Adrenal gland (tissue), 12 donors: ENCODE data around the gene GRK1. TPM values are rescaled to one million over a fixed set of nuclear protein-coding genes. Genes with fewer than 3 reads are reported as not detected.

ENCODE experiments used
- DNase-seq, 7 donors: peaks; one replicate each; pipeline ENCODE4 v3.0.0-alpha.2; 2019 to 2020
- H3K27ac ChIP-seq, 5 donors: fragments of 200-600 bp; sonication (generic) in 4 of 5; 1 replicate in 3 of 5; 2 replicates in 2 of 5; pipeline versions ENCODE4 v1.5.1 to v1.8.0; 2016 to 2020; ENCODE audit warnings: mild to moderate bottlenecking in 1 of 5
- H3K27me3 ChIP-seq: fragments of 200-600 bp; 2 replicates; pipeline ENCODE4 v1.8.0; 2021
- H3K36me3 ChIP-seq, 2 donors: fragments of 200-600 bp; replicated peaks in 1 of 2; 1 replicate in 1 of 2; 2 replicates in 1 of 2; pipeline versions ENCODE4 v1.5.1 to v1.8.0; 2018 to 2022
- H3K4me1 ChIP-seq, 2 donors: fragments of 200-600 bp; replicated peaks in 1 of 2; 1 replicate in 1 of 2; 2 replicates in 1 of 2; pipeline versions ENCODE4 v1.5.1 to v1.8.0; 2018 to 2021
- H3K4me3 ChIP-seq, 4 donors: fragments of 200-600 bp; sonication (generic) in 3 of 4; one replicate each; pipeline ENCODE4 v1.5.1; 2016 to 2018
- H3K9me3 ChIP-seq, 3 donors: fragments of 200-600 bp; sonication (generic) in 1 of 3; replicated peaks in 1 of 3; 1 replicate in 2 of 3; 2 replicates in 1 of 3; pipeline versions ENCODE4 v1.5.1 to v1.8.0; 2016 to 2021
- CTCF ChIP-seq, 6 experiments: fragments of 450-650 bp in 4 of 6; fragments of 200-600 bp in 2 of 6; sonication (generic) in 1 of 6; IDR thresholded peaks; 1 replicate in 5 of 6; 2 replicates in 1 of 6; pipeline versions ENCODE4 v1.5.1 to v1.8.0; 2016 to 2021; ENCODE audit warnings: antibody characterized with exemption in 6 of 6, mild to moderate bottlenecking in 2 of 6, moderate library complexity in 1 of 6
- POLR2A ChIP-seq, 2 donors: fragments of 450-650 bp; IDR thresholded peaks; one replicate each; pipeline ENCODE4 v1.6.1; 2017; ENCODE audit warnings: antibody characterized with exemption in 2 of 2, mild to moderate bottlenecking in 2 of 2, moderate library complexity in 1 of 2
- WGBS, 4 donors: extraction: QIAGEN DNeasy Blood & Tissue Kit in 2 of 4; methylation state at CpG; one replicate each; pipeline versions ENCODE4 v1.1.5 to v1.1.7; 2013 to 2017; 5-methylcytosine and 5-hydroxymethylcytosine counted together
- intact Hi-C, 2 donors: fragments of 100-400 bp; cut with DNase I; formaldehyde crosslinking; loops; one replicate each; pipeline versions ENCODE4 v1.14.1 to v1.15.0; 2022 to 2023
- polyA plus RNA-seq, 3 donors: library from polyadenylated mRNA; stranded (reverse); fragments of 200-250 nt in 2 of 3; fragments of 350-450 nt in 1 of 3; fragmentation: Illumina TruSeq in 1 of 3; extraction: RNeasy Lipid Tissue Mini Kit (QIAGEN cat#74804) in 1 of 3; gene quantifications; one replicate each; pipeline ENCODE4 v1.2.3, GENCODE V29; 2013 to 2014
- total RNA-seq, 9 donors: library from RNA; depleted of rRNA in 4 of 9; stranded (reverse); fragments of >200 nt in 4 of 9; fragments of 120-200 nt in 1 of 9; fragmentation: NEBNext Ultra II Directional in 1 of 9; extraction: Animal tissue kit (Norgen Biotek cat#: 25700) in 1 of 9; gene quantifications; one replicate each; pipeline versions ENCODE4 v1.1.0 to v1.2.4, GENCODE V29; 2013 to 2023
- donor health status: healthy with polysubstance abuse.
- donor health status: Bipolar disorder and iron deficiency.
- donor health status: DM: yes; HTN: yes; CAD: no.
- donor health status: DM: no; HTN: no; CAD: no.
- donor health status: DM: no; HTN: no; CAD: no.
- donor health status: DM: yes; HTN: yes; CAD: no.

Gene GRK1
- total and polyA plus RNA-seq, 12 donors = 0.04 to 0.38 (median 0.22) TPM; not detected in 9

- Histone ChIP-seq H3K36me3 (no peaks in the 10 kb centered on the region), H3K4me1 (peaks cover 6 to 8% of the 10 kb centered on the region in 2 donors), H3K9me3 (no peaks in the 10 kb centered on the region), H3K27ac (no peak overlapping the region), H3K4me3 (no peak overlapping the region), H3K27me3 (no peaks in the 10 kb centered on the region)
- DNase-seq = peak in 2 of 7 donors; percentile 6 to 10
- intact Hi-C loops = no loop called here
- TF ChIP-seq POLR2A (IDR thresholded peaks at IDR 0.05) (no peak), CTCF (IDR thresholded peaks at IDR 0.05) (no peak)
- 85 to 90% (median 88%) methylated on average over 22 to 24 of the region's 24 CpGs for WGBS, 4 donors
These were observed 14.4 kb upstream of the GRK1 start for GRCh38 chr13:113652404-113653263.

- WGBS, 4 donors = 64 to 72% (median 67%) methylated on average over 21 to 24 of the region's 24 CpGs
- no peaks in the 10 kb centered on the region for H3K9me3 ChIP-seq
- TF ChIP-seq POLR2A (IDR thresholded peaks at IDR 0.05) = no peak
- peak in 2 of 7 donors; percentile 5 to 7 for DNase-seq
- H3K36me3 ChIP-seq = no peaks in the 10 kb centered on the region
- no peaks in the 10 kb centered on the region for H3K4me1 ChIP-seq
- no peaks in the 10 kb centered on the region for H3K27me3 ChIP-seq
- H3K4me3 ChIP-seq = no peak overlapping the region
- intact Hi-C loops = no loop called here
- H3K27ac ChIP-seq = no peak overlapping the region
These were observed 13.5 kb upstream of the GRK1 start for GRCh38 chr13:113653264-113654174.

GRCh38 chr13:113654175-113654560 lies 12.9 kb upstream of the GRK1 start:
- no peaks in the 10 kb centered on the region for H3K36me3 ChIP-seq
- H3K4me1 ChIP-seq = no peaks in the 10 kb centered on the region
- H3K27me3 ChIP-seq = no peaks in the 10 kb centered on the region
- H3K9me3 ChIP-seq = no peaks in the 10 kb centered on the region
- H3K27ac ChIP-seq = no peak overlapping the region
- H3K4me3 ChIP-seq = no peak overlapping the region
- TF ChIP-seq POLR2A (IDR thresholded peaks at IDR 0.05) = no peak
- no peak for TF ChIP-seq CTCF (IDR thresholded peaks at IDR 0.05)
- 62 to 65% (median 64%) methylated on average over 9 of the region's 9 CpGs for WGBS, 4 donors
- peak in 2 of 7 donors; percentile 2 to 3 for DNase-seq
- intact Hi-C loops = no loop called here

- Histone ChIP-seq H3K4me1 (no peaks in the 10 kb centered on the region), H3K27ac (no peak overlapping the region), H3K4me3 (no peak overlapping the region), H3K27me3 (no peaks in the 10 kb centered on the region), H3K9me3 (no peaks in the 10 kb centered on the region), H3K36me3 (no peaks in the 10 kb centered on the region)
- intact Hi-C loops = no loop called here
- WGBS, 4 donors = 86 to 92% (median 89%) methylated on average over 28 to 39 of the region's 39 CpGs
- peak in 2 of 7 donors; percentile 5 to 11 for DNase-seq
- no peak for TF ChIP-seq CTCF (IDR thresholded peaks at IDR 0.05)
- no peak for TF ChIP-seq POLR2A (IDR thresholded peaks at IDR 0.05)
These were observed 12.3 kb upstream of the GRK1 start for GRCh38 chr13:113654591-113655345.
